Smooth muscle cell (in vitro differentiated cells): ENCODE results near the gene SLC33A1. TPM values are rescaled to one million over a fixed set of nuclear protein-coding genes. Genes with fewer than 3 reads are reported as not detected.

Experiments used
- DNase-seq: peaks from one replicate; lab custom pipeline; 2025; ENCODE audit not compliant: unreplicated experiment; lab: John Stamatoyannopoulos, UW
- H2AFZ ChIP-seq: fragments of 200-600 bp; sonication (generic); 2 replicates; pipeline ENCODE4 v1.6.0; 2016; ENCODE audit warnings: antibody characterized with exemption, low read depth, mild to moderate bottlenecking
- H3F3A ChIP-seq: fragments of 200-600 bp; sonication (generic); 2 replicates; pipeline ENCODE4 v1.6.0; 2017; ENCODE audit warnings: antibody characterized with exemption, low read depth
- H3K27ac ChIP-seq: fragments of 200-600 bp; sonication (generic); 2 replicates; pipeline ENCODE4 v1.5.1; 2016; ENCODE audit warnings: low read depth, mild to moderate bottlenecking
- H3K27me3 ChIP-seq: fragments of 200-600 bp; sonication (generic); 2 replicates; pipeline ENCODE4 v1.6.1; 2016; ENCODE audit warnings: low read depth, mild to moderate bottlenecking
- H3K36me3 ChIP-seq: fragments of 200-600 bp; sonication (generic); 2 replicates; pipeline ENCODE4 v1.5.1; 2016; ENCODE audit warnings: low read depth
- H3K4me1 ChIP-seq: fragments of 200-600 bp; sonication (generic); 2 replicates; pipeline ENCODE4 v1.5.1; 2016; ENCODE audit warnings: low read depth
- H3K4me2 ChIP-seq: fragments of 200-600 bp; sonication (generic); 2 replicates; pipeline ENCODE4 v1.6.0; 2016; ENCODE audit warnings: mild to moderate bottlenecking
- H3K4me3 ChIP-seq: fragments of 200-600 bp; sonication (generic); 2 replicates; pipeline ENCODE4 v1.5.1; 2016; ENCODE audit warnings: mild to moderate bottlenecking
- H3K79me2 ChIP-seq: fragments of 200-600 bp; sonication (generic); 2 replicates; pipeline ENCODE4 v1.6.0; 2016; ENCODE audit warnings: low read depth, mild to moderate bottlenecking
- H3K9ac ChIP-seq: fragments of 200-600 bp; sonication (generic); 2 replicates; pipeline ENCODE4 v1.6.0; 2016; ENCODE audit warnings: low read depth
- H3K9me3 ChIP-seq: fragments of 200-600 bp; sonication (generic); replicated peaks from 2 replicates; pipeline ENCODE4 v1.5.1; 2016; ENCODE audit warnings: low read depth
- H4K20me1 ChIP-seq: fragments of 200-600 bp; sonication (generic); 2 replicates; pipeline ENCODE4 v1.6.0; 2016; ENCODE audit warnings: low read depth
- CTCF ChIP-seq: fragments of 200-600 bp; sonication (generic); IDR thresholded peaks from 2 replicates; pipeline ENCODE4 v1.5.1; 2017; ENCODE audit warnings: borderline replicate concordance, mild to moderate bottlenecking, antibody characterized with exemption; ENCODE audit not compliant: insufficient read depth, poor library complexity, severe bottlenecking
- WGBS: methylation state at CpG from one replicate; pipeline ENCODE4 v1.1.7; 2016; ENCODE audit warnings: low lambda C conversion rate; 5-methylcytosine and 5-hydroxymethylcytosine counted together
- polyA plus RNA-seq: library from polyadenylated mRNA; unstranded; fragments of >200 nt; fragmentation: Nextera tagmentation; extraction: Ambion mirVana; gene quantifications from 2 replicates; pipeline ENCODE4 v1.2.1, GENCODE V29; 2016
- total RNA-seq: library from RNA; depleted of rRNA; stranded (reverse); fragments of >200 nt; gene quantifications from 2 replicates; pipeline ENCODE4 v1.2.3, GENCODE V29; 2014

Gene SLC33A1
- total and polyA plus RNA-seq, 2 experiments from 2014 or later: 16.4 to 34.9 TPM

- H3K9ac ChIP-seq: no peak overlapping the region
- H3K4me2 ChIP-seq: no peak overlapping the region
- no peaks in the 10 kb centered on the region for H3K27me3 ChIP-seq
- TF ChIP-seq CTCF: no peak
- no peak overlapping the region for H3K27ac ChIP-seq
- peaks cover 94% of the 10 kb centered on the region for H3K79me2 ChIP-seq
- WGBS: 91% methylated on average over 3 of the region's 3 CpGs
- no peaks in the 10 kb centered on the region for H3K9me3 ChIP-seq
- no peak for DNase-seq
- H3K36me3 ChIP-seq: peaks cover 4% of the 10 kb centered on the region
- no peak overlapping the region for H3K4me3 ChIP-seq
- H4K20me1 ChIP-seq: peaks cover 94% of the 10 kb centered on the region
- no peak overlapping the region for H2AFZ ChIP-seq
- peaks cover 19% of the 10 kb centered on the region for H3K4me1 ChIP-seq
- H3F3A ChIP-seq: no peaks in the 10 kb centered on the region
Measured at GRCh38 chr3:155847993-155848392, 6.2 kb downstream of the SLC33A1 start.

DNA sequence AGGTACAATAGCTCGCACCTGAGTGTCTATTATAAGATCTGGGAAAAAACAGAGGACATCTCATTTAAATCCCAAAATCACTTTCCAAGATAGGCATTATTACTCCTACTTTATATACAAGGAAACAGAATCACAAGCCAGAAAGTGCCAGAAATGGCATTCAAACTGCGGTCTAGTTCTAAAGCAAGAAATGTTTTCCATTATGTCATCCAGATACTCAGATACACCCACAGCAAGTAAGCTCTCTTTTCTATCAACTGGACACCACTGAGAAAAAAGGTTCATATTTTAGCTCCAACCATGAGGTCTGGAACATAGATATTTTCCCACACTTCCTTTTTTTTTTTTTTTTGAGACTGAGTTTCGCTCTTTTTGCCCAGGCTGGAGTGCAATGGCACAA is 8.1 kb downstream of the SLC33A1 start:
- 76% methylated on average over 3 of the region's 3 CpGs for WGBS
- H3K79me2 ChIP-seq: peaks cover 90% of the 10 kb centered on the region

GRCh38 chr3:155843569-155843968 is 10.7 kb downstream of the SLC33A1 start:
- 95% methylated on average over 1 of the region's 1 CpG for WGBS
- peaks cover 68% of the 10 kb centered on the region for H3K79me2 ChIP-seq
- H4K20me1 ChIP-seq: peaks cover 79% of the 10 kb centered on the region

More for the DNA sequence above, 8.1 kb downstream of the SLC33A1 start:
- H3K9ac ChIP-seq: no peak overlapping the region
- DNase-seq: no peak
- no peak overlapping the region for H2AFZ ChIP-seq
- no peaks in the 10 kb centered on the region for H3K9me3 ChIP-seq
- peak overlapping the region; percentile 50 for H3K4me2 ChIP-seq
- H4K20me1 ChIP-seq: peaks cover 93% of the 10 kb centered on the region
- no peaks in the 10 kb centered on the region for H3K27me3 ChIP-seq
- no peaks in the 10 kb centered on the region for H3F3A ChIP-seq
- H3K4me3 ChIP-seq: no peak overlapping the region
- peaks cover under 1% of the 10 kb centered on the region for H3K4me1 ChIP-seq
- peaks cover 4% of the 10 kb centered on the region for H3K36me3 ChIP-seq
- TF ChIP-seq CTCF: no peak
- peak overlapping the region; percentile 31 for H3K27ac ChIP-seq

More at GRCh38 chr3:155843569-155843968, 10.7 kb downstream of the SLC33A1 start:
- no peak overlapping the region for H2AFZ ChIP-seq
- no peak overlapping the region for H3K4me2 ChIP-seq
- no peak overlapping the region for H3K9ac ChIP-seq
- no peaks in the 10 kb centered on the region for H3K4me1 ChIP-seq
- no peaks in the 10 kb centered on the region for H3K9me3 ChIP-seq
- no peaks in the 10 kb centered on the region for H3K36me3 ChIP-seq
- no peaks in the 10 kb centered on the region for H3F3A ChIP-seq
- no peak overlapping the region for H3K27ac ChIP-seq
- TF ChIP-seq CTCF: no peak
- H3K27me3 ChIP-seq: no peaks in the 10 kb centered on the region
- no peak overlapping the region for H3K4me3 ChIP-seq
- no peak for DNase-seq
